Activated CD4-positive, alpha-beta T cell treated with anti-CD3 and anti-CD28 coated beads, Interleukin-2, amount 10 ng/mL, durations not matched to agents 7 days and 5 days (primary cell): ENCODE results near the gene SNX25. TPM values are rescaled to one million over a fixed set of nuclear protein-coding genes. Genes with fewer than 3 reads are reported as not detected.
"Not testable (repeated sequence)": the region's sequence is repeated elsewhere in the genome, so short reads cannot be mapped to it uniquely, and the experiment has no call there.

Experiments used
- CTCF ChIA-PET: fragments of 350-600 bp; sonication (Branson Sonifier 250); formaldehyde crosslinking; loops from one replicate; lab custom pipeline; 2021; ENCODE audit warnings: antibody characterized with exemption; lab: Charles Lee
- POLR2A ChIA-PET: fragments of 350-600 bp; sonication (Branson Sonifier 250); formaldehyde crosslinking; loops from one replicate; lab custom pipeline; 2021; ENCODE audit warnings: antibody characterized with exemption; lab: Charles Lee
- DNase-seq: peaks from one replicate; pipeline ENCODE4 v3.0.0-alpha.2; 2020
- H3K27ac Mint-ChIP-seq: one replicate; pipeline ENCODE4 v1.8.0; 2021; ENCODE audit warnings: mild to moderate bottlenecking, moderate library complexity, mixed read lengths
- H3K27me3 Mint-ChIP-seq: one replicate; pipeline ENCODE4 v1.8.0; 2021; ENCODE audit warnings: mixed read lengths
- H3K36me3 Mint-ChIP-seq: one replicate; pipeline ENCODE4 v1.8.0; 2021; ENCODE audit warnings: low read depth, mixed read lengths
- H3K4me1 Mint-ChIP-seq: one replicate; pipeline ENCODE4 v1.8.0; 2021; ENCODE audit warnings: mixed read lengths
- H3K4me3 Mint-ChIP-seq: one replicate; pipeline ENCODE4 v1.8.0; 2021; ENCODE audit warnings: mild to moderate bottlenecking, moderate library complexity, mixed read lengths
- H3K9me3 Mint-ChIP-seq: one replicate; pipeline ENCODE4 v1.8.0; 2021; ENCODE audit warnings: mixed read lengths
- total RNA-seq, 2 experiments: library from RNA; stranded (reverse); gene quantifications; one replicate each; pipeline ENCODE4 v1.2.3, GENCODE V29; 2021

Gene SNX25
- total RNA-seq, 2 experiments from 2014 or later, result 9.0 to 12.0 TPM

DNA sequence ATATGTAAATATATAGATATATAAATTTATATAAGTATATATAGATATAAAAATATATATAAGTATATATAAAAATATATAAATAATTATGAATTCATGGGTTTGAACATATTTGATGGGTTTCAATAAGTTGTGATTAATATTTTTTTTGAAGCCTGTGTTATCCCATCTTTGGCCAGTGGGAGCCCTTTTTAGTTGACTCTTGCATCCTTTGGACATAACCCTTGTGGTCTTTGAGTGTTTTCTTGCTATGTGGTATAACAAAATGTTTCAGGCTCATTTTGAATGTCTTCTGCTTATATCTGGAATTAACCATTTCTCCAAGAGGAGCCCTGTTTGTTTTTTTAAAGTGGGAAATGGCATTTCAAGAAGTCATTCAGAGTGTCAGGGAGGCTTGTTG is 15.2 kb downstream of the SNX25 start:
- Mint-ChIP-seq H3K36me3 (peaks cover 4% of the 10 kb centered on the region), H3K27ac (no peak overlapping the region), H3K9me3 (no peaks in the 10 kb centered on the region), H3K4me1 (peaks cover under 1% of the 10 kb centered on the region), H3K4me3 (no peak overlapping the region), H3K27me3 (no peaks in the 10 kb centered on the region)
- ChIA-PET CTCF (no interaction called here), POLR2A (no interaction called here)
- no peak for DNase-seq

GRCh38 chr4:185225940-185226339 is 16.5 kb downstream of the SNX25 start:
- no peaks in the 10 kb centered on the region for H3K4me1 Mint-ChIP-seq
- CTCF ChIA-PET, result no interaction called here
- H3K9me3 Mint-ChIP-seq, result no peaks in the 10 kb centered on the region
- no peaks in the 10 kb centered on the region for H3K27me3 Mint-ChIP-seq
- H3K4me3 Mint-ChIP-seq, result no peak overlapping the region
- H3K36me3 Mint-ChIP-seq, result peaks cover 3% of the 10 kb centered on the region
- H3K27ac Mint-ChIP-seq, result no peak overlapping the region
- no peak for DNase-seq
- POLR2A ChIA-PET, result no interaction called here

GRCh38 chr4:185227131-185227551 is 17.7 kb downstream of the SNX25 start:
- ChIA-PET CTCF (no interaction called here), POLR2A (no interaction called here)
- H3K4me1 Mint-ChIP-seq, result peaks cover 5% of the 10 kb centered on the region
- H3K36me3 Mint-ChIP-seq, result no peaks in the 10 kb centered on the region
- H3K9me3 Mint-ChIP-seq, result no peaks in the 10 kb centered on the region
- DNase-seq, result no peak
- no peaks in the 10 kb centered on the region for H3K27me3 Mint-ChIP-seq
- H3K27ac Mint-ChIP-seq, result no peak overlapping the region
- H3K4me3 Mint-ChIP-seq, result no peak overlapping the region

DNA sequence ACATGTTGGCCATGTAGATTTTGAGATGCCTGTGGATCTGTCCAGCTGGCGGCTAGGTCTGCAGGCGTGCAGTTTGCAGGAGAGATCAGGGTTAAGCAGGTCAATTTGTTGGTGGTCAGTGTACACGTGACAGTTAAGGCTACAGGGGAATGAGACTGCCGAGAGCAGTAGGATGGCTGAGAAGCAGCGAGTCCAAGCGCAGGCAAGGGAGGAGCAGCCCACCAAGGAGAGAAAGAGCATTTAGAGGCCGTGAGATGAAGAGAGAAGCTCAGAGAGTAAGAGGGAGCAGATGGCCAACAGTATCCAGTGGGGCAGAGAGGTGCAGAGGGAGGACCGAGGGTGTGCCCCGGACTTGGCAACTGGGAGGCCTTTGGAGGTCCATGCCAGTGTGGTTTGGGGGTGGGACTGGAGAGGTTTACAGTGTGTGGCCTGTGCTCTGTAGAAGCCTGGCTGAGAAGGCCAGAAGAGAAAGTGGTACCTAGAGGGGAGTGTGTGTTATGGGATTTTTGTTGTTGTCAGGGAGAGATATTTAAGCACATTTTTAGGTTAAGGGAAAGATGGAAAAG is 18.4 kb downstream of the SNX25 start:
- ChIA-PET CTCF (no interaction called here), POLR2A (no interaction called here)
- peaks cover 5% of the 10 kb centered on the region for H3K4me1 Mint-ChIP-seq
- no peak overlapping the region for H3K27ac Mint-ChIP-seq
- no peak overlapping the region for H3K4me3 Mint-ChIP-seq
- H3K9me3 Mint-ChIP-seq, result no peaks in the 10 kb centered on the region
- H3K27me3 Mint-ChIP-seq, result no peaks in the 10 kb centered on the region
- DNase-seq, result no peak
- H3K36me3 Mint-ChIP-seq, result no peaks in the 10 kb centered on the region

DNA sequence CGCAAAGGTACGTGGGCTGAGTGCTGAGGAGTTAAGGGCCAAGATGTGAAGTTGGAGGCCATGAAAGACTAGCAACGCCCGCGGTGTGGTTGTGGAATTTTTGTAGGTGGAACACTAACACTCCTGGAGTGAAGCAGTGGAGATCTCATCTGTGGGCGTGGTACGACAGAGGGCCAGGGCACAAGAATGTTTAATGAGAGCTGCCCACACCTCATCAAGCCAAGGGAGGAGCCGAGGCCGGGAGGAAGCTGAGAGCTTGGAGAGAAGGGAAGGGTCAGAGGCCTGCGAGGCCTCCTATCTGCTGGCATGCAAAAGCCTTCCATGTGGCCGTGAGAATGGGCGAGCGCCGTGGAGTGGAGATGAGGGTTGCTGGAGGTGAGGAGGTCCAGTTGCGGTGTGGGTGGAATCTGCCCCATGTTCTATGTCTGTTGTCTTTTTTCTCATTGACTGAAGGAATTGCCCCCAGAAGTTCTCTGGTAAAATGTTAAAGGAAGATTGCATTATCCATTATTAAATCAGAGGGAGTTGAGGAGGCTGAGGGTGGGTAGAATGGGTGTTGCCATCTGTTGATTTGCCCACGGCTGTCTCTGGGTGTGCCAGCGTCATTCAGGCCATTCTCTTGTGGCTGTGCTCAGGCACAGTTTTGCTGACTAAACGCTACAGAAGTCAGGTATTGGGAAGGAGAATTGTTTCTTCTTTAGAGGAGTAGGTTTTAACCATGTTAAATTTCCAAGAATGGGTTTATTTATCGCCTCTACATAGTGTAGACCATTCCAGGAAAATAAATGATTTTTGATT is 19.8 kb downstream of the SNX25 start:
- Mint-ChIP-seq H3K4me3 (no peak overlapping the region), H3K9me3 (no peaks in the 10 kb centered on the region), H3K4me1 (peaks cover 5% of the 10 kb centered on the region), H3K36me3 (no peaks in the 10 kb centered on the region), H3K27me3 (no peaks in the 10 kb centered on the region), H3K27ac (no peak overlapping the region)
- DNase-seq, result no peak
- CTCF ChIA-PET, result interaction anchor here (1.0 to 1.3 kb wide), 2 partner anchors 16 to 45 kb away, joined by 3 read pairs; no protein-coding TSS in a partner anchor
- POLR2A ChIA-PET, result no interaction called here

DNA sequence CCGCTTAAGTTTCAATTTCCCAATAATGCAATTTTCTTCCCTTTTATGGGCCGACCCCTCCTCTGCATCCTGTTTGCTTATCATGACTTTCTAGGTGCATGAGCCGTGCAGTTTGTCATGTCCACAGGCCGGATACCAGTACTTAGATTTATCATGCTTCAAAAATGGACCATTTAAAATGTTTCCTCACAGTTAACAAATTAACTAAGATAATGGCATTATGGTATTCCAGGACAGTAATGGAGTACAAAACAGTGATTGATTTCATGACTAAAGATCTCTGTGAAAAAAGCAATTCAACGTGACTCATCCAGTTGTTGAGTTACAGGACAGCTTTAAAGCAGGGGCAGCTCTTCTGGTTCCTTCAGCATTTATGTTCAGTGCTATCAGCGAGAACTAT is 23.0 kb downstream of the SNX25 start:
- CTCF ChIA-PET, result interaction anchor here (1.2 to 1.9 kb wide), 2 partner anchors 49 to 163 kb away, joined by 3 to 5 read pairs; partner anchors contain the start of gene LRP2BP
- H3K27ac Mint-ChIP-seq, result no peak overlapping the region
- POLR2A ChIA-PET, result no interaction called here
- DNase-seq, result no peak
- no peak overlapping the region for H3K4me3 Mint-ChIP-seq
- peaks cover 5% of the 10 kb centered on the region for H3K4me1 Mint-ChIP-seq
- no peaks in the 10 kb centered on the region for H3K9me3 Mint-ChIP-seq
- no peaks in the 10 kb centered on the region for H3K36me3 Mint-ChIP-seq
- H3K27me3 Mint-ChIP-seq, result no peaks in the 10 kb centered on the region

DNA sequence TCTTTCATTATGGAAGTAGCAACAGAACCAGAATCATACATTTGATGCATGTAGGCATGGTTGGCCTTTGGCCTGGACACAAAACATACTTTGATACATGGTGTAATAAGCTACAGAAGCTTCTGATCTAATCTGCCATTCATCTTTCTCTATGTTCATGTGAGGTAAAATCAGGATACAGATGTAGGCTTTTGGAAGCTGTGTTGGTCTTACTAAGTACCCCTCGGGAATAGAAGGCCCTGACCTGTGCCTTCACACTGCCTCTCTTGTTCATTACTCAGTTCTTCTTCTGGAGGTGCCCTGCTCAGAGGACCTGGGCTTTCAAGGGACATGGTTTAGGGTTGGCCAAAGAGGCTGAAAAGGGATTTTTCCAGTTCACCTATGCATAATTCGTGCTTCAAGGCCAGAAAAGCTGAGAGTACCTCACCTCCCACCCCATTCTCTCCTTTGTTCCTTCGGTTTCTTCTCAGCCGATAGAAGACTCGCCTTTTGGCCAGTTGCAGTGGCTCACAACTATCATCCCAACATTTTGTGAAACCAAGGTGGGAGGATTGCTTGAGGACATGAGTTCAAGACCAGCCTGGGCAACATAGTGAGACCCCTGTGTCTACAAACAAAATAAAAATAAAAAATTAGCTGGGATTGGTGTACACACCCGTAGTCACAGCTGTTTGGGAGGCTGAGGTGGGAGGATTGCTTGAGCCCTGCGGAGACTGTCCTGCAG is 25.9 kb downstream of the SNX25 start:
- no peak for DNase-seq
- Mint-ChIP-seq H3K4me3 (no peak overlapping the region), H3K27me3 (no peaks in the 10 kb centered on the region), H3K27ac (no peak overlapping the region), H3K36me3 (peaks cover 10% of the 10 kb centered on the region), H3K9me3 (peaks cover 8% of the 10 kb centered on the region), H3K4me1 (peaks cover 11% of the 10 kb centered on the region)
- ChIA-PET CTCF (interaction anchor here (0.6 kb wide), 1 partner anchor 10 kb away, joined by 3 read pairs; no protein-coding TSS in a partner anchor), POLR2A (no interaction called here)

DNA sequence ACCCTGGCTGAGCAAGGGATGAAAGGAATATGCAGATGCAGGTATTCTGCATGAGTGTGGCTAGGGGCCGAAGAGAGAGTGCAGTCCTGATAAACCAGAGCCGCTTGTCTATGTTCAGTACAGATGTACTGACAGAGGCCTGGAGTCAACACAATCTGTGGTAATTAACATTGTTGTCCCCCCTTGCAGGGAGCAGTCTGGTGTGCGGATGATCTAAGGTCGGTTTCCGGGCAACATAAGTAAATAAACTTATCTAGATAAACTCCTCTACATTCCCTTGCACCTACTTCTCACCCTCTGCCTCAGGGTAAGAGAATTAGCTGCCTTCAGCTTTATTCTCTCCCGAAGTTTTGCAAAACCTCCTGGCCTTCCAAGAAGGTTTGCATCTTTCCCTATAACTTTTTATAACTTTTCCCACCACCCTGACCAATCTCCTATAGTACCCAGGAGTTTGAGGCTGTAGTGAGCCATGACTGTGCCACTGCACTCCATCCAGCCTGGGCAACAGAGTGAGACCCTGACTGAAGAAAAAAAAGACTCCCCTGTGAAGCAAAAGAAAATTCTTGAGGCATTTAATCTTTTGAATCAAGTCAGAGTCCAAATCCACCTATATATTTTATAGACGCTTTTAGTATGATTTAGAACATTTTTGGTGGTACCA is 26.6 kb downstream of the SNX25 start:
- Mint-ChIP-seq H3K4me1 (peaks cover 11% of the 10 kb centered on the region), H3K36me3 (peaks cover 10% of the 10 kb centered on the region), H3K9me3 (peaks cover 8% of the 10 kb centered on the region), H3K27ac (no peak overlapping the region), H3K27me3 (no peaks in the 10 kb centered on the region), H3K4me3 (no peak overlapping the region)
- no peak for DNase-seq
- ChIA-PET CTCF (no interaction called here), POLR2A (no interaction called here)

DNA sequence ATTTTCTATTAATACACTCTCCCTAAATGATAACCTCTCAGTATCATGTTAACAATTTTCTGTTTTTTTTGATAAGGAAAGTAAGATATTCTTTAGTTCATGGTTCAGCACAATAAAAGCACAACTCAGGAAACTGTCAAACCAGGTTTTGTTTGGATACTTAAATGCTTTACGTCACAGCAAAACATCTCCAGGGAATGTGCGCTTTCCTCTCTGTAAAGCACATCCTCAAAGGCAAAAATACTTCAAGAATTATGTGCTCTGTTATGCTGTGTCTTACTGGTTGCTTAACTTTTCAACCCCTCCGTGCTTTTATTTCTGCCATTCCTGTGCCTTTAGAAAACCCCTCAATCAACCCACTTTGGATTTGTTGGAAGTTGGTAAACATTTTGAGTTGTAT is 27.8 kb downstream of the SNX25 start:
- Mint-ChIP-seq H3K4me1 (peaks cover 6% of the 10 kb centered on the region), H3K36me3 (peaks cover 10% of the 10 kb centered on the region), H3K4me3 (no peak overlapping the region), H3K9me3 (peaks cover 8% of the 10 kb centered on the region), H3K27ac (no peak overlapping the region), H3K27me3 (no peaks in the 10 kb centered on the region)
- DNase-seq, result no peak
- POLR2A ChIA-PET, result no interaction called here
- CTCF ChIA-PET, result no interaction called here

GRCh38 chr4:185238215-185238681 is 28.9 kb downstream of the SNX25 start:
- H3K27ac Mint-ChIP-seq, result no peak overlapping the region

GRCh38 chr4:185238750-185239149 is 29.4 kb downstream of the SNX25 start:
- Mint-ChIP-seq H3K9me3 (peaks cover 8% of the 10 kb centered on the region), H3K27ac (no peak overlapping the region), H3K4me1 (peaks cover 6% of the 10 kb centered on the region), H3K4me3 (no peak overlapping the region), H3K36me3 (peaks cover 10% of the 10 kb centered on the region), H3K27me3 (no peaks in the 10 kb centered on the region)
- no peak for DNase-seq
- ChIA-PET POLR2A (no interaction called here), CTCF (no interaction called here)

More at GRCh38 chr4:185238215-185238681, 28.9 kb downstream of the SNX25 start:
- H3K4me3 Mint-ChIP-seq, result no peak overlapping the region
- no peak for DNase-seq
- H3K4me1 Mint-ChIP-seq, result peaks cover 6% of the 10 kb centered on the region
- no peaks in the 10 kb centered on the region for H3K27me3 Mint-ChIP-seq
- peaks cover 8% of the 10 kb centered on the region for H3K9me3 Mint-ChIP-seq
- ChIA-PET CTCF (interaction anchor here (0.6 kb wide), 1 partner anchor 72 kb away, joined by 3 read pairs; no protein-coding TSS in a partner anchor), POLR2A (no interaction called here)
- peaks cover 10% of the 10 kb centered on the region for H3K36me3 Mint-ChIP-seq

DNA sequence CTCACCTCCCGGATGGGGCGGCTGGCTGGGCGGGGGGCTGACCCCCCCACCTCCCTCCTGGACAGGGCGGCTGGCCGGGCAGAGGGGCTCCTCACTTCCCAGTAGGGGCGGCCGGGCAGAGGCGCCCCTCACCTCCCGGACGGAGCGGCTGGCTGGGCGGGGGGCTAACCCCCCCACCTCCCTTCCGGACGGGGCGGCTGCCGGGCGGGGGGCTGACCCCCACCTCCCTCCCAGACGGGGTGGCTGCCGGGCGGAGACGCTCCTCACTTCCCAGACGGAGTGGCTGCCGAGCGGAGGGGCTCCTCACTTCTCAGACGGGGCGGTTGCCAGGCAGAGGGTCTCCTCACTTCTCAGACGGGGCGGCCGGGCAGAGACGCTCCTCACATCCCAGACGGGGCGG is 31.1 kb downstream of the SNX25 start:
- CTCF ChIA-PET, H3K4me3 Mint-ChIP-seq, H3K4me1 Mint-ChIP-seq, H3K9me3 Mint-ChIP-seq, H3K27me3 Mint-ChIP-seq, H3K27ac Mint-ChIP-seq, H3K36me3 Mint-ChIP-seq, DNase-seq, POLR2A ChIA-PET: not testable (repeated sequence)
